Gastroesophageal sphincter (tissue), 3 donors: Measurements from ENCODE around the gene GGTA1.

ENCODE experiments used
- CTCF ChIP-seq, 4 experiments: fragments of 200-600 bp in 2 of 4; fragments of 450-650 bp in 2 of 4; sonication (generic) in 1 of 4; IDR thresholded peaks; one replicate each; pipeline ENCODE4 v1.5.1; 2017 to 2019; ENCODE audit warnings: antibody characterized with exemption in 4 of 4, mild to moderate bottlenecking in 2 of 4, moderate library complexity in 2 of 4
- POLR2A ChIP-seq, 2 donors: fragments of 450-650 bp; IDR thresholded peaks; one replicate each; pipeline ENCODE4 v1.6.1; 2017; ENCODE audit warnings: antibody characterized with exemption in 2 of 2, mild to moderate bottlenecking in 2 of 2, moderate library complexity in 1 of 2
- POLR2AphosphoS5 ChIP-seq: sonication (generic); formaldehyde crosslinking; IDR thresholded peaks from one replicate; pipeline ENCODE4 v1.6.1; 2017; ENCODE audit warnings: antibody characterized with exemption

GRCh38 chr9:121483473-121484031 lies 16.1 kb downstream of the GGTA1 start:
- TF ChIP-seq CTCF (IDR thresholded peaks at IDR 0.05) (no peak), POLR2AphosphoS5 (no peak), POLR2A (IDR thresholded peaks at IDR 0.05) (no peak)
